Measurements from ENCODE around the gene FBXW11. TPM values are rescaled to one million over a fixed set of nuclear protein-coding genes. Genes with fewer than 3 reads are reported as not detected.

Gene FBXW11
- total RNA-seq, 1 experiment from 2014 or later: 46.3 TPM

DNA sequence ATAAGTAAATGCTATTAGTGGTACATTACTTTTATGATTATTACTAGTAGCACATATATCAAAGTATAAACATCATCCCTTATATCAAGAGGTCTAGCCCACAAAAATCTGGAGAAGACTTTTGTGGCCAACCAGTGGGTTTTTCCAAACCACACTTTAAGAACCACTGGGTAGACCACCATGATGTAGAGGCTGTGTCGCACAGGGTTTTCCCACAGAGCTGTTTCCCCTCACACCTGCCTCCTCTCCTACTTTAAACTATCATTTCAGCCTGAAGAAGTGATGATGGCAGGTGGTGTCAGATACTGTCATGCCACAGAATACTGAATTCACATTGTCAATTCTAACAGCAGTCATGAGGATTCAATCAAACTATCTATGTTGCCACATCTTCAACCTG, 109.2 kb downstream of the FBXW11 start:
- Histone ChIP-seq H3K4me3 (ENCODE audit: low read depth, low read length) (no peak overlapping the region), H3K27me3 (replicated peaks; ENCODE audit: control insufficient read depth, insufficient read depth, low read length) (no peaks in the 10 kb centered on the region), H3K9me3 (no peaks in the 10 kb centered on the region), H3K4me1 (no peaks in the 10 kb centered on the region), H3K36me3 (ENCODE audit: control insufficient read depth, insufficient read depth, low read length) (peaks cover 1% of the 10 kb centered on the region)
- TF ChIP-seq, protein P1, sequence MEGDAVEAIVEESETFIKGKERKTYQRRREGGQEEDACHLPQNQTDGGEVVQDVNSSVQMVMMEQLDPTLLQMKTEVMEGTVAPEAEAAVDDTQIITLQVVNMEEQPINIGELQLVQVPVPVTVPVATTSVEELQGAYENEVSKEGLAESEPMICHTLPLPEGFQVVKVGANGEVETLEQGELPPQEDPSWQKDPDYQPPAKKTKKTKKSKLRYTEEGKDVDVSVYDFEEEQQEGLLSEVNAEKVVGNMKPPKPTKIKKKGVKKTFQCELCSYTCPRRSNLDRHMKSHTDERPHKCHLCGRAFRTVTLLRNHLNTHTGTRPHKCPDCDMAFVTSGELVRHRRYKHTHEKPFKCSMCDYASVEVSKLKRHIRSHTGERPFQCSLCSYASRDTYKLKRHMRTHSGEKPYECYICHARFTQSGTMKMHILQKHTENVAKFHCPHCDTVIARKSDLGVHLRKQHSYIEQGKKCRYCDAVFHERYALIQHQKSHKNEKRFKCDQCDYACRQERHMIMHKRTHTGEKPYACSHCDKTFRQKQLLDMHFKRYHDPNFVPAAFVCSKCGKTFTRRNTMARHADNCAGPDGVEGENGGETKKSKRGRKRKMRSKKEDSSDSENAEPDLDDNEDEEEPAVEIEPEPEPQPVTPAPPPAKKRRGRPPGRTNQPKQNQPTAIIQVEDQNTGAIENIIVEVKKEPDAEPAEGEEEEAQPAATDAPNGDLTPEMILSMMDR (IDR thresholded peaks at IDR 0.05; ENCODE audit: insufficient read depth in 1 of 2, low read depth in 1 of 2, low read length in 1 of 2, severe bottlenecking in 1 of 2, unreplicated experiment in 1 of 2): no peak
- Mint-ChIP-seq H3K27ac (ENCODE audit: unreplicated experiment) (no peak overlapping the region), H3K4me3 (ENCODE audit: unreplicated experiment) (no peak overlapping the region), H3K27me3 (ENCODE audit: insufficient read depth, unreplicated experiment) (no peaks in the 10 kb centered on the region), H3K9me3 (ENCODE audit: unreplicated experiment) (no peaks in the 10 kb centered on the region), H3K36me3 (ENCODE audit: insufficient read depth, unreplicated experiment) (peaks cover 5% of the 10 kb centered on the region), H3K4me1 (ENCODE audit: low read depth, unreplicated experiment) (peaks cover 10% of the 10 kb centered on the region)
- intact Hi-C loops (cut with micrococcal nuclease; ENCODE audit: unreplicated experiment): no loop called here
- POLR2A ChIA-PET: no interaction called here
- no peak for DNase-seq
- CTCF ChIA-PET: no interaction called here
- no TSS peak for BruUV-seq (replicated peaks)

- no peaks in the 10 kb centered on the region for H3K9me3 Mint-ChIP-seq (ENCODE audit: unreplicated experiment)
- no peaks in the 10 kb centered on the region for H3K27me3 Mint-ChIP-seq (ENCODE audit: insufficient read depth, unreplicated experiment)
- TF ChIP-seq, protein P1 (IDR thresholded peaks at IDR 0.05; ENCODE audit: insufficient read depth in 1 of 2, low read depth in 1 of 2, low read length in 1 of 2, severe bottlenecking in 1 of 2, unreplicated experiment in 1 of 2): no peak
- H3K36me3 ChIP-seq (ENCODE audit: control insufficient read depth, insufficient read depth, low read length): peaks cover 1% of the 10 kb centered on the region
- no peaks in the 10 kb centered on the region for H3K4me1 ChIP-seq
- no peaks in the 10 kb centered on the region for H3K9me3 ChIP-seq
- H3K27ac Mint-ChIP-seq (ENCODE audit: unreplicated experiment): no peak overlapping the region
- peaks cover 5% of the 10 kb centered on the region for H3K4me1 Mint-ChIP-seq (ENCODE audit: low read depth, unreplicated experiment)
- DNase-seq: no peak
- POLR2A ChIA-PET: no interaction called here
- no peaks in the 10 kb centered on the region for H3K27me3 ChIP-seq (replicated peaks; ENCODE audit: control insufficient read depth, insufficient read depth, low read length)
- CTCF ChIA-PET: no interaction called here
- BruUV-seq (replicated peaks): no TSS peak
- H3K36me3 Mint-ChIP-seq (ENCODE audit: insufficient read depth, unreplicated experiment): peaks cover 20% of the 10 kb centered on the region
- intact Hi-C loops (cut with micrococcal nuclease; ENCODE audit: unreplicated experiment): no loop called here
- no peak overlapping the region for H3K4me3 ChIP-seq (ENCODE audit: low read depth, low read length)
- no peak overlapping the region for H3K4me3 Mint-ChIP-seq (ENCODE audit: unreplicated experiment)
Measured at GRCh38 chr5:171895081-171895480, 111.4 kb downstream of the FBXW11 start.

GRCh38 chr5:171893290-171893886, 113.0 kb downstream of the FBXW11 start:
- POLR2A ChIA-PET: no interaction called here
- Mint-ChIP-seq H3K36me3 (ENCODE audit: insufficient read depth, unreplicated experiment) (peaks cover 27% of the 10 kb centered on the region), H3K27ac (ENCODE audit: unreplicated experiment) (no peak overlapping the region)

More at GRCh38 chr5:171893290-171893886, 113.0 kb downstream of the FBXW11 start:
- no peak overlapping the region for H3K4me3 ChIP-seq (ENCODE audit: low read depth, low read length)
- intact Hi-C loops (cut with micrococcal nuclease; ENCODE audit: unreplicated experiment): no loop called here
- CTCF ChIA-PET: interaction anchor here (0.7 kb wide), 1 partner anchor 19 kb away, joined by 4 read pairs; no protein-coding TSS in a partner anchor
- peaks cover 1% of the 10 kb centered on the region for H3K36me3 ChIP-seq (ENCODE audit: control insufficient read depth, insufficient read depth, low read length)
- H3K27me3 ChIP-seq (replicated peaks; ENCODE audit: control insufficient read depth, insufficient read depth, low read length): no peaks in the 10 kb centered on the region
- Mint-ChIP-seq H3K4me1 (ENCODE audit: low read depth, unreplicated experiment) (no peaks in the 10 kb centered on the region), H3K9me3 (ENCODE audit: unreplicated experiment) (no peaks in the 10 kb centered on the region), H3K4me3 (ENCODE audit: unreplicated experiment) (no peak overlapping the region), H3K27me3 (ENCODE audit: insufficient read depth, unreplicated experiment) (no peaks in the 10 kb centered on the region)
- DNase-seq: no peak
- no peaks in the 10 kb centered on the region for H3K4me1 ChIP-seq
- TF ChIP-seq, protein P1 (IDR thresholded peaks at IDR 0.05; ENCODE audit: insufficient read depth in 1 of 2, low read depth in 1 of 2, low read length in 1 of 2, severe bottlenecking in 1 of 2, unreplicated experiment in 1 of 2): no peak
- no TSS peak for BruUV-seq (replicated peaks)
- no peaks in the 10 kb centered on the region for H3K9me3 ChIP-seq
